Renal pelvis (tissue), 12 donors: ENCODE results near the gene NAV2. TPM values are rescaled to one million over a fixed set of nuclear protein-coding genes. Genes with fewer than 3 reads are reported as not detected.
A peak's percentile ranks its signal among the peaks of the same experiment; 100 is the strongest.

Experiments
- DNase-seq: peaks from one replicate; pipeline ENCODE4 v3.0.0-alpha.2; 2013
- long read RNA-seq, 16 experiments: transcript quantifications; one replicate each; lab custom pipeline, GENCODE V29; 2026
- polyA plus RNA-seq, 3 donors: library from polyadenylated mRNA; unstranded; fragments of 120-200 nt; gene quantifications; one replicate each; pipeline ENCODE4 v1.2.1, GENCODE V29; 2013; ENCODE audit not compliant: insufficient read length in 3 of 3

NAV2 gene
- 10 to 100 TPM; 34.4 to 54.8 (median 48.4) TPM for polyA plus RNA-seq
- long read RNA-seq, donor 1, partial matches to known transcripts: 0 of 4 reads
- long read RNA-seq, donor 1, other reads (novel, unspliced or antisense): 0 of 4 reads
- long read RNA-seq, donor 2: 0 reads
- long read RNA-seq, donor 3, partial matches to known transcripts: 0 of 2 reads
- long read RNA-seq, donor 3, other reads (novel, unspliced or antisense): 0 of 2 reads
- long read RNA-seq, donor 4, partial matches to known transcripts: 0 of 2 reads
- long read RNA-seq, donor 4, other reads (novel, unspliced or antisense): 0 of 2 reads
- long read RNA-seq, donor 5, partial matches to known transcripts: 0 of 2 reads
- long read RNA-seq, donor 5, other reads (novel, unspliced or antisense): 0 of 2 reads
- long read RNA-seq, donor 6, partial matches to known transcripts: 11 of 12 reads
- long read RNA-seq, donor 6, other reads (novel, unspliced or antisense): 0 of 12 reads
- long read RNA-seq, donor 7, partial matches to known transcripts: 23 of 27 reads
- long read RNA-seq, donor 7, other reads (novel, unspliced or antisense): 0 of 27 reads
- long read RNA-seq, donor 8, partial matches to known transcripts: 0 of 1 reads
- long read RNA-seq, donor 8, other reads (novel, unspliced or antisense): 0 of 1 reads
- long read RNA-seq, donor 9, partial matches to known transcripts: 19 of 21 reads
- long read RNA-seq, donor 9, other reads (novel, unspliced or antisense): 0 of 21 reads
- long read RNA-seq, donor 10, partial matches to known transcripts: 159 of 164 reads
- long read RNA-seq, donor 10, other reads (novel, unspliced or antisense): 0 of 164 reads
- long read RNA-seq, donor 11, partial matches to known transcripts: 61 of 65 reads
- long read RNA-seq, donor 11, other reads (novel, unspliced or antisense): 0 of 65 reads
- long read RNA-seq, donor 12, partial matches to known transcripts: 13 of 15 reads
- long read RNA-seq, donor 12, other reads (novel, unspliced or antisense): 0 of 15 reads
- long read RNA-seq, donor 13, partial matches to known transcripts: 6 of 9 reads
- long read RNA-seq, donor 13, other reads (novel, unspliced or antisense): 0 of 9 reads
- long read RNA-seq, donor 14: 0 reads
- long read RNA-seq, donor 15, partial matches to known transcripts: 0 of 3 reads
- long read RNA-seq, donor 15, other reads (novel, unspliced or antisense): 0 of 3 reads
- long read RNA-seq, donor 16, partial matches to known transcripts: 0 of 1 reads
- long read RNA-seq, donor 16, other reads (novel, unspliced or antisense): 0 of 1 reads

GRCh38 chr11:19712281-19713195, at the start of gene NAV2:
TSS of gene NAV2 (plus strand) at chr11:19712837. CDS start at chr11:19713696, 859 bp downstream.
- DNase-seq: peak; percentile 92

GRCh38 chr11:19663206-19663605, 49.4 kb upstream of the NAV2 start:
- DNase-seq: no peak

GRCh38 chr11:19664886-19665548, 47.6 kb upstream of the NAV2 start:
- DNase-seq: no peak

- DNase-seq: no peak
Measured at GRCh38 chr11:19666951-19667350, 45.7 kb upstream of the NAV2 start.

GRCh38 chr11:19669511-19669910, 43.1 kb upstream of the NAV2 start:
- no peak for DNase-seq

- no peak for DNase-seq
Measured at GRCh38 chr11:19670030-19670791, 42.4 kb upstream of the NAV2 start.

- no peak for DNase-seq
Measured at GRCh38 chr11:19672586-19673206, 39.9 kb upstream of the NAV2 start.

GRCh38 chr11:19673924-19674729, 38.5 kb upstream of the NAV2 start:
- DNase-seq: no peak

GRCh38 chr11:19674836-19675235, 37.8 kb upstream of the NAV2 start:
- no peak for DNase-seq

- no peak for DNase-seq
Measured at GRCh38 chr11:19675397-19675796, 37.2 kb upstream of the NAV2 start.

- no peak for DNase-seq
Measured at GRCh38 chr11:19676475-19677380, 35.9 kb upstream of the NAV2 start.

GRCh38 chr11:19677381-19678080, 35.1 kb upstream of the NAV2 start:
- DNase-seq: no peak

GRCh38 chr11:19679952-19680828, 32.4 kb upstream of the NAV2 start:
- no peak for DNase-seq

GRCh38 chr11:19680829-19681368, 31.7 kb upstream of the NAV2 start:
- DNase-seq: no peak
